GM12891 (cell line): Measurements from ENCODE around the gene PLD3.

Experiments used
- PAX5 ChIP-seq: IDR thresholded peaks from 2 replicates; pipeline ENCODE4 v1.6.1; 2011; ENCODE audit warnings: low read length, moderate library complexity, mild to moderate bottlenecking; ENCODE audit not compliant: insufficient read depth, severe bottlenecking
- POLR2A ChIP-seq: IDR thresholded peaks from 2 replicates; pipeline ENCODE4 v1.6.1; 2011; ENCODE audit warnings: low read depth, low read length, control low read depth
- POLR2AphosphoS5 ChIP-seq: IDR thresholded peaks from 2 replicates; pipeline ENCODE4 v1.6.1; 2011; ENCODE audit warnings: low read depth, low read length, control low read depth
- POU2F2 ChIP-seq: IDR thresholded peaks from 2 replicates; pipeline ENCODE4 v1.6.1; 2011; ENCODE audit warnings: low read depth, mild to moderate bottlenecking, control low read depth, low read length, moderate library complexity
- SPI1 ChIP-seq: IDR thresholded peaks from 2 replicates; pipeline ENCODE4 v1.6.1; 2011; ENCODE audit warnings: low read depth, low read length, control low read depth
- TAF1 ChIP-seq: IDR thresholded peaks from 2 replicates; pipeline ENCODE4 v1.6.1; 2011; ENCODE audit warnings: low read depth, low read length, control low read depth

- TF ChIP-seq POLR2A (no peak), TAF1 (no peak), SPI1 (no peak), POLR2AphosphoS5 (no peak), PAX5 (no peak), POU2F2 (no peak)
These were observed 38.8 kb upstream of the PLD3 start for GRCh38 chr19:40309666-40310065.
